CD14-positive monocyte (primary cell): ENCODE results near the gene NIFK. TPM values are rescaled to one million over a fixed set of nuclear protein-coding genes. Genes with fewer than 3 reads are reported as not detected.

Source experiments
- DNase-seq, 3 donors: peaks; one replicate each; pipeline ENCODE4 v3.0.0-alpha.2; 2011 to 2022
- H2AFZ ChIP-seq: 2 replicates; pipeline ENCODE4 v1.6.0; 2012; ENCODE audit warnings: mild to moderate bottlenecking, low read depth, low read length, inconsistent platforms; ENCODE audit not compliant: insufficient read depth, poor library complexity, severe bottlenecking
- H3K27ac ChIP-seq, 2 donors: 1 replicate in 1 of 2; 2 replicates in 1 of 2; pipeline ENCODE4 v1.5.1; 2012 to 2013; ENCODE audit warnings: low read length in 2 of 2, control low read depth in 1 of 2, inconsistent platforms in 1 of 2, low read depth in 1 of 2, mild to moderate bottlenecking in 1 of 2
- H3K27me3 ChIP-seq, 2 donors: one replicate each; pipeline versions ENCODE4 v1.6.0 to v1.6.1; 2011 to 2013; ENCODE audit warnings: low read length in 2 of 2; ENCODE audit not compliant: control insufficient read depth in 2 of 2, insufficient read depth in 2 of 2
- H3K36me3 ChIP-seq, 2 donors: replicated peaks in 1 of 2; 1 replicate in 1 of 2; 2 replicates in 1 of 2; pipeline versions ENCODE4 v1.5.1 to v1.6.1; 2012 to 2013; ENCODE audit warnings: low read length in 2 of 2, control low read depth in 1 of 2, inconsistent platforms in 1 of 2, mild to moderate bottlenecking in 1 of 2; ENCODE audit not compliant: insufficient read depth in 2 of 2, control insufficient read depth in 1 of 2
- H3K4me1 ChIP-seq, 2 donors: 1 replicate in 1 of 2; 2 replicates in 1 of 2; pipeline versions ENCODE4 v1.5.1 to v1.6.1; 2012 to 2013; ENCODE audit warnings: low read length in 2 of 2, control low read depth in 1 of 2, inconsistent platforms in 1 of 2, mild to moderate bottlenecking in 1 of 2, moderate library complexity in 1 of 2; ENCODE audit not compliant: insufficient read depth in 2 of 2, control insufficient read depth in 1 of 2
- H3K4me2 ChIP-seq: replicated peaks from 2 replicates; pipeline ENCODE3; 2012; ENCODE audit warnings: low read length, moderate library complexity, mild to moderate bottlenecking; ENCODE audit not compliant: poor library complexity, severe bottlenecking; ENCODE audit errors: extremely low read depth
- H3K4me3 ChIP-seq, 3 experiments: fragments of 200-600 bp in 1 of 3; sonication (generic) in 1 of 3; replicated peaks in 1 of 3; 1 replicate in 2 of 3; 2 replicates in 1 of 3; pipeline ENCODE4 v1.5.1; 2011 to 2013; ENCODE audit warnings: low read length in 3 of 3, mild to moderate bottlenecking in 3 of 3, control low read depth in 2 of 3, low read depth in 2 of 3, inconsistent platforms in 1 of 3, moderate library complexity in 1 of 3
- H3K79me2 ChIP-seq: 2 replicates; pipeline ENCODE4 v1.6.0; 2012; ENCODE audit warnings: mild to moderate bottlenecking, control low read depth, inconsistent platforms, low read length, moderate library complexity; ENCODE audit not compliant: insufficient read depth
- H3K9ac ChIP-seq: 2 replicates; pipeline ENCODE4 v1.6.0; 2017; ENCODE audit warnings: low read length, mild to moderate bottlenecking; ENCODE audit not compliant: insufficient read depth, poor library complexity, severe bottlenecking
- H3K9me3 ChIP-seq, 2 donors: replicated peaks in 1 of 2; 1 replicate in 1 of 2; 2 replicates in 1 of 2; pipeline versions ENCODE4 v1.5.1 to v1.6.1; 2012 to 2013; ENCODE audit warnings: low read length in 2 of 2, control low read depth in 1 of 2; ENCODE audit not compliant: control insufficient read depth in 1 of 2, insufficient read depth in 1 of 2
- H4K20me1 ChIP-seq: 2 replicates; pipeline ENCODE4 v1.6.0; 2012; ENCODE audit warnings: mild to moderate bottlenecking, low read length, control low read depth, moderate library complexity; ENCODE audit not compliant: insufficient read depth
- H3K27ac Mint-ChIP-seq, 7 donors: one replicate each; pipeline ENCODE4 v1.8.0; 2020; ENCODE audit warnings: mild to moderate bottlenecking in 7 of 7, mixed read lengths in 7 of 7, moderate library complexity in 6 of 7, inconsistent platforms in 2 of 7
- H3K27me3 Mint-ChIP-seq, 3 donors: one replicate each; pipeline ENCODE4 v1.8.0; 2021 to 2022; ENCODE audit warnings: low read depth in 3 of 3, mild to moderate bottlenecking in 3 of 3, mixed read lengths in 3 of 3, moderate library complexity in 3 of 3, inconsistent platforms in 1 of 3
- H3K36me3 Mint-ChIP-seq, 2 donors: one replicate each; pipeline ENCODE4 v1.8.0; 2020; ENCODE audit warnings: mixed read lengths in 2 of 2, inconsistent platforms in 1 of 2, mild to moderate bottlenecking in 1 of 2
- H3K4me1 Mint-ChIP-seq: one replicate; pipeline ENCODE4 v1.8.0; 2020; ENCODE audit warnings: mild to moderate bottlenecking, mixed read lengths
- H3K4me3 Mint-ChIP-seq, 2 donors: one replicate each; pipeline ENCODE4 v1.8.0; 2020; ENCODE audit warnings: mild to moderate bottlenecking in 2 of 2, mixed read lengths in 2 of 2, moderate library complexity in 1 of 2
- H3K9me3 Mint-ChIP-seq, 7 donors: one replicate each; pipeline ENCODE4 v1.8.0; 2020 to 2022; ENCODE audit warnings: mixed read lengths in 7 of 7, mild to moderate bottlenecking in 6 of 7, moderate library complexity in 6 of 7, inconsistent platforms in 2 of 7
- CTCF ChIP-seq: fragments of 200-600 bp; IDR thresholded peaks from one replicate; pipeline ENCODE4 v1.8.0; 2022; ENCODE audit warnings: antibody characterized with exemption, mild to moderate bottlenecking
- WGBS: methylation state at CpG from one replicate; pipeline ENCODE4 v1.1.5; 2013; ENCODE audit warnings: missing lambda C conversion rate; ENCODE audit not compliant: insufficient coverage; 5-methylcytosine and 5-hydroxymethylcytosine counted together
- intact Hi-C, 2 donors: fragments of 100-400 bp; cut with micrococcal nuclease; formaldehyde crosslinking; loops; one replicate each; pipeline versions ENCODE4 v1.15.0 to v1.15.1; 2023
- polyA plus RNA-seq, 3 donors: library from polyadenylated mRNA; depleted of rRNA in 1 of 3; unstranded in 2 of 3; stranded (reverse) in 1 of 3; fragments of 300-500 nt in 2 of 3; fragments of >200 nt in 1 of 3; fragmentation: Illumina TruSeq in 2 of 3; gene quantifications; 1 replicate in 2 of 3; 2 replicates in 1 of 3; pipeline ENCODE4 v1.2.3, GENCODE V29; 2012 to 2021

The NIFK gene
- polyA plus RNA-seq, 3 donors = 6.6 to 32.6 (median 30.6) TPM

GRCh38 chr2:121776885-121777698 lies 40.4 kb upstream of the NIFK start:
- no peaks in the 10 kb centered on the region for H3K9me3 Mint-ChIP-seq
- WGBS = 96% methylated on average over 4 of the region's 12 CpGs
- H3K9ac ChIP-seq = no peak overlapping the region
- no peaks in the 10 kb centered on the region for H3K9me3 ChIP-seq
- no peaks in the 10 kb centered on the region for H3K36me3 ChIP-seq
- H3K27me3 ChIP-seq = no peaks in the 10 kb centered on the region
- H2AFZ ChIP-seq = no peak overlapping the region
- H3K4me2 ChIP-seq = no peak overlapping the region
- no peaks in the 10 kb centered on the region for H4K20me1 ChIP-seq
- H3K4me1 Mint-ChIP-seq = peaks cover 3% of the 10 kb centered on the region
- peaks cover 0 to 2% of the 10 kb centered on the region in 2 donors for H3K36me3 Mint-ChIP-seq
- H3K4me1 ChIP-seq = no peaks in the 10 kb centered on the region
- no peak overlapping the region for H3K27ac ChIP-seq
- peak overlapping the region in 3 of 7 donors; percentile 3 to 5 (median 3) for H3K27ac Mint-ChIP-seq
- no peak for DNase-seq
- intact Hi-C loops = no loop called here
- no peaks in the 10 kb centered on the region for H3K79me2 ChIP-seq
- peaks cover 0 to 9% (median under 1%) of the 10 kb centered on the region in 3 donors for H3K27me3 Mint-ChIP-seq
- TF ChIP-seq CTCF = no peak
- no peak overlapping the region for H3K4me3 Mint-ChIP-seq
- H3K4me3 ChIP-seq = no peak overlapping the region

GRCh38 chr2:121776361-121776760 lies 39.7 kb upstream of the NIFK start:
- intact Hi-C loops = no loop called here
- WGBS = no CpG with 5 or more reads among the region's 3 CpGs
- Mint-ChIP-seq H3K9me3 (no peaks in the 10 kb centered on the region), H3K27me3 (peaks cover 0 to 9% (median 0%) of the 10 kb centered on the region in 3 donors), H3K27ac (no peak overlapping the region), H3K36me3 (peaks cover 0 to 2% of the 10 kb centered on the region in 2 donors), H3K4me1 (peaks cover 4% of the 10 kb centered on the region), H3K4me3 (no peak overlapping the region)
- H4K20me1 ChIP-seq = no peaks in the 10 kb centered on the region
- no peaks in the 10 kb centered on the region for H3K4me1 ChIP-seq
- H3K9me3 ChIP-seq = no peaks in the 10 kb centered on the region
- no peak overlapping the region for H3K4me2 ChIP-seq
- H3K36me3 ChIP-seq = no peaks in the 10 kb centered on the region
- H3K4me3 ChIP-seq = no peak overlapping the region
- H3K27ac ChIP-seq = no peak overlapping the region
- no peak overlapping the region for H3K9ac ChIP-seq
- no peaks in the 10 kb centered on the region for H3K27me3 ChIP-seq
- H2AFZ ChIP-seq = no peak overlapping the region
- TF ChIP-seq CTCF = no peak
- no peaks in the 10 kb centered on the region for H3K79me2 ChIP-seq
- DNase-seq = no peak
